Renal cortex interstitium (tissue), 11 donors: ENCODE measurements around the gene RUSC1. TPM values are rescaled to one million over a fixed set of nuclear protein-coding genes. Genes with fewer than 3 reads are reported as not detected.
"Not testable (repeated sequence)": the region's sequence is repeated elsewhere in the genome, so short reads cannot be mapped to it uniquely, and the experiment has no call there.

Experiments used
- DNase-seq, 11 donors: peaks; one replicate each; pipeline ENCODE4 v3.0.0-alpha.2; 2013; ENCODE audit warnings: low read depth in 9 of 11, low spot score in 4 of 11; ENCODE audit errors: extremely low read depth in 1 of 11
- polyA plus RNA-seq, 3 donors: library from polyadenylated mRNA; unstranded; fragments of 120-200 nt; gene quantifications; one replicate each; pipeline ENCODE4 v1.2.1, GENCODE V29; 2013; ENCODE audit not compliant: insufficient read length in 3 of 3

The RUSC1 gene
- polyA plus RNA-seq, 3 donors: 30.2 to 38.1 (median 34.2) TPM

- no peak for DNase-seq
These were observed 32.6 kb upstream of the RUSC1 start for GRCh38 chr1:155287987-155288543.

DNA sequence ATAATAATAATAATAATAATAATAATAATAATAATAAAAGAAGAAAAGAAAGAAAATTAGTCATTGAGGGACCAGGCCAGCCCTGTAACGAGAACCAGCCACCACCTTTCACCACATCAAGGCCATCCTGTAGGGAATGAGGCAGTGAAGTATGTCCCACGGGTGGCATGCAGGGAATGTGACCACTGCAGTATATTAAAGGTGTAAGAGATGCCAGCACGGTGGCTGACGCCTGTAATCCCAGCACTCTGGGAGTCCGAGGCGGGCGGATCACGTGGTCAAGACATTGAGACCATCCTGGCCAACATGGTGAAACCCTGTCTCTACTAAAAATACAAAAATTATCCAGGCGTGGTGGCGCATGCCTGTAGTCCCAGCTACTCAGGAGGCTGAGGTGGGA, 29.7 kb upstream of the RUSC1 start:
- DNase-seq: not testable (repeated sequence)

DNA sequence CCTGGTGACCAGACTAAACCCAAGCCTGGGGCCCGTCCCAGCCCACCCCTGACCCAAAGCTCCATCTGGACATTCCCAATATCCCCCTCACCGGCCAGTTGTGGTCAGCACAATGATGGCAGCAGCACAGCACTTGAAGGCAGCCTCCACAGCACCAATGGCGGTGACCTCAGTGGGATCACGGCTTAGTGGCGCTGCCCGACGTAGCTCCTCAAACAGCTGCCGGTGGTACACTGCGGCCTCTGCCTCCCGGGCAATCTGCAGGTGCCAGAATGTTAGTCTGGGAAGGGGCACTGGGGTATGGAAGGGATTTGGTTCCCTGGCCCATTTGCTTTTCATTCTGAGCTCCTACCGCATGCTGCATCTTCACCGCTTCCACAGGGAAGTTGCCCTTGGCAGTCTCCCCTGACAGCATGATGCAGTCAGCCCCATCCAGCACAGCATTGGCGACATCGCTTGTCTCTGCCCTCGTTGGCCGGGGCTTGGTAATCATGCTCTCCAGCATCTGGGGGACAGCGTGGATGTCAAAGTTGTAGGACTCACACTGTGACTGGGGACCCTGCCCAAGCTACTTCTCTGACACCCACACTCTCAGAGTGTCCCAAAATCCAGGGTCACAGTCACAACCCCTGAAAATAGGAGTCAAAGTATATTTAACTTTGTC, 27.5 kb upstream of the RUSC1 start:
- DNase-seq: no peak

DNA sequence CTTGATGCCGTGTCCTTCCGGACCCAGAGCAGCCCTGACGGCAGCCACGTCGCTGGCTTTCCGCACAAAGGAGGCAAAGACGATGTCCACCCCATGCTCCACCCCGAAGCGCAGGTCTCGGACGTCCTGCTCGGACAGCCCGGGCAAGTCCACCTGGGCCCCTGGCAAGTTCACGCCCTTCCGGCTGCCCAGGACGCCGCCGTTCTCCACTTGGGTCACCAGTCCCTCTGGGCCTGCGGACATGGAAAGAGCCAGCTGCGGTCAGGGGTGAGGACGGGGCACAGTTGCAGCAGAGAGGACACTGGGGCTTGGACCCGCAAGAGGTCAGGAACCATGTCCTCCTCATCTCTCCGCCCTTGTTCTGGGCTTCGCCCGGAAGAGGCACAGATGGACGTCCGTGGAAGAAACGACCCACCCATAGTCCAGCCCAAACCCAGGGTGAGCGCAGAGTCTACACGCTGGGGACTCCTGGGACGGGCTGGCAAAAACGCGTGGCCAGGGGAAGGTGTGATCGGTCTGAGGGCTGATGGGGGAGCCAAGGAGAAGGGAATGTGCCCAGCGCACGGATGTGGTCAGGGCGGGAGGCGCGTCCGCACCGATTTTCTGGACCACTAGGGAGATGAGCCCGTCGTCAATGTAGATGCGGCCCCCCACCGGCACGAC, 26.0 kb upstream of the RUSC1 start:
- no peak for DNase-seq

- no peak for DNase-seq
These were observed 25.3 kb upstream of the RUSC1 start for GRCh38 chr1:155295183-155295941.

DNA sequence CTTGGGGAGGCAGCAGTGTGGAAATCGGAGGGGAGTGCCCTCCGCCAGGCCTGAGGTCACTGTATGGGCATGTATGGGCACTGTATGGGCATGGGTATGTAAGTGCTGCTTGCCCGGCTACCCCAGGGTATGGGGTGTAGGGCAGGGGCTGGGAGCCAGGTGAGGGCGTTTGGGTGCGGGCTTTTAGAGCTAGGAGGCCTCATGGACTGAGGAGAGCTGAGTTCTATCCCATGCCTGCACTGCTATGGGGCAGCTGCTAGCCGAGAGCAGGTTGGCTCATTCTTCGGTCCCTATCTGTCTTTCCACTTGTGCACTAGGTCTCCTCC, 24.8 kb upstream of the RUSC1 start:
- DNase-seq: no peak

DNA sequence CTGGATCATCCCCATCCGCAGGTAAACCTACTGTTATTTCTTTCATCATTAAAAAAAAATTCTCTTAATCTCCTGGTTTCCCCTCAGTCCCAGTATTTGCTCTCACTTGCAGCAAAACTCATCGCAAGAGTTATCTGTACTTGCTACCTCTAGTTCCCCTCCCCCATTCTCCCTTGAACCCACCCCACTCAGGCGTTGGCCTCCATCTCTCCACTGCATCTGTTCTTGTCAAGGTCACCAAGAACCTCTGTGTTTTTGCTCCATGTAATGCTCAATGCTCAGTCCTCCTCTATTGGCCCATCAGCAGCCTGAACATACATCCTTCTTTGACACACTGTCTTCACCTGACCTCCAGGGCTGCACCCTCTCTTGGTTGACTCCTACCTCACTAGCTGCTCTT, 24.0 kb upstream of the RUSC1 start:
- DNase-seq: no peak

GRCh38 chr1:155297384-155297783, 23.3 kb upstream of the RUSC1 start:
- DNase-seq: no peak

- no peak for DNase-seq
These were observed 20.7 kb upstream of the RUSC1 start for GRCh38 chr1:155300024-155300423.

- DNase-seq: no peak
These were observed 20.0 kb upstream of the RUSC1 start for GRCh38 chr1:155300553-155301329.

- DNase-seq: no peak
These were observed 19.3 kb upstream of the RUSC1 start, which contains the start of gene PKLR for GRCh38 chr1:155301342-155301841. PKLR (minus strand) TSS chr1:155301438; CDS start chr1:155301395, 43 bp downstream.

- DNase-seq: no peak
These were observed 16.1 kb upstream of the RUSC1 start for GRCh38 chr1:155304558-155305063.

- DNase-seq: no peak
These were observed 14.8 kb upstream of the RUSC1 start for GRCh38 chr1:155305881-155306391.

DNA sequence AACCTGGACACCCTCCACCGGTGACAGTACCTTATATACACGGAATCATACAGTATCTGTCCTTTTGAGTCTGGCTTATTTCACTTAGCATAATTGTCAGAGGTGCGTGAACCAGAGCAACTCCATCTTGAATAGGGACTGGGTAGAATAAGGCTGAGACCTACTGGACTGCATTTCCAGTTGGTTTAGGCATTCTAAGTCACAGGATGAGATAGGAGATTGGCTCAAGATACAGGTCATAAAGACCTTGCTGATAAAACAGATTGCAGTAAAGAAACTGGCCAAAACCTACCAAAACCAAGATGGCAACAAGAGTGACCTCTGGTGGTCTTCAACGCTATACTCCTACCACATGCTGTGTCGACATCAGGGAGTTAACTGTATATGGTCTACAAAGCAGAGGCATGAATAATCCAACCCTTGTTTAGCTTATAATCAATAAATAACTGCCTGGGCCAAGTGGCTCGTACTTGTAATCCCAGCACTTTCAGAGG, 13.4 kb upstream of the RUSC1 start:
- DNase-seq: no peak

- peak; percentile 88 to 99 (median 98) for DNase-seq
These were observed 11.9 kb upstream of the RUSC1 start, which contains the start of gene FDPS for GRCh38 chr1:155308493-155309422. FDPS (plus strand) TSS chr1:155308866; CDS start chr1:155309790, 924 bp downstream.

- DNase-seq: no peak
These were observed 11.2 kb upstream of the RUSC1 start for GRCh38 chr1:155309423-155310021.

DNA sequence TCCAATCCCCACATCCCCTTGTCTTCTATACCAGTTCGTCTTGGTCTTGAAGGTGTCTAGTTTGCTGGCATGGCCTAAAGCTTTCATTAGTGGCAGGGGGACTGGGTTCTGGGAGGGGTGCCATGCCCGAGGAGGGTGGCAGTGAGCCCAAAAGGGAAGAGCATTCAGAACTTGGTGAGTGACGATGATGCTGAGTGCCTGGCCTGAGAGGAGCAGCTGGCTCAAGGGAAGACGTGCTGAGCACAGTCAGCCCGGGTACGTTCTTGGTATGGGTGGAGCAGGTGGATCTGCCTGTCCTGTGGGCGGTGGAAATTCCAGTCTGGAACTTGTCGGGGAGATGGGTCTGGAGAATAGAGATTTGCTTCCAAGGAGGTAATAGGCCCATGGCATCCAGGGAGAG, 7.4 kb upstream of the RUSC1 start:
- DNase-seq: no peak
